OCI-LY1 (cell line): ENCODE measurements around the gene ACOT8.

ENCODE experiments used
- EZH2 ChIP-seq: fragments of 200-600 bp; sonication (generic), shearing (Covaris generic); IDR thresholded peaks from 2 replicates; pipeline ENCODE4 v1.8.0; 2017; ENCODE audit warnings: borderline replicate concordance, mixed run types, mild to moderate bottlenecking, antibody characterized with exemption, low read length, moderate library complexity, mixed read lengths
- TF ChIP-seq, protein P1 (sequence below): fragments of 200-600 bp; sonication (generic), shearing (Covaris generic); IDR thresholded peaks from 2 replicates; pipeline ENCODE4 v1.5.1; 2017; ENCODE audit warnings: mild to moderate bottlenecking, antibody characterized with exemption, low read length, moderate library complexity, mixed read lengths

- TF ChIP-seq, protein P1, sequence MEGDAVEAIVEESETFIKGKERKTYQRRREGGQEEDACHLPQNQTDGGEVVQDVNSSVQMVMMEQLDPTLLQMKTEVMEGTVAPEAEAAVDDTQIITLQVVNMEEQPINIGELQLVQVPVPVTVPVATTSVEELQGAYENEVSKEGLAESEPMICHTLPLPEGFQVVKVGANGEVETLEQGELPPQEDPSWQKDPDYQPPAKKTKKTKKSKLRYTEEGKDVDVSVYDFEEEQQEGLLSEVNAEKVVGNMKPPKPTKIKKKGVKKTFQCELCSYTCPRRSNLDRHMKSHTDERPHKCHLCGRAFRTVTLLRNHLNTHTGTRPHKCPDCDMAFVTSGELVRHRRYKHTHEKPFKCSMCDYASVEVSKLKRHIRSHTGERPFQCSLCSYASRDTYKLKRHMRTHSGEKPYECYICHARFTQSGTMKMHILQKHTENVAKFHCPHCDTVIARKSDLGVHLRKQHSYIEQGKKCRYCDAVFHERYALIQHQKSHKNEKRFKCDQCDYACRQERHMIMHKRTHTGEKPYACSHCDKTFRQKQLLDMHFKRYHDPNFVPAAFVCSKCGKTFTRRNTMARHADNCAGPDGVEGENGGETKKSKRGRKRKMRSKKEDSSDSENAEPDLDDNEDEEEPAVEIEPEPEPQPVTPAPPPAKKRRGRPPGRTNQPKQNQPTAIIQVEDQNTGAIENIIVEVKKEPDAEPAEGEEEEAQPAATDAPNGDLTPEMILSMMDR = no peak
- TF ChIP-seq EZH2 = no peak
These were observed 8.1 kb downstream of the ACOT8 start for GRCh38 chr20:45848969-45849582.
